Stimulated activated CD8-positive, alpha-beta memory T cell treated with anti-CD3 and anti-CD28 coated beads, Interleukin-15, amount 100 ng/mL, for 24 hours (primary cell): ENCODE measurements around the gene SEZ6L.

Source experiments
- DNase-seq: peaks from one replicate; pipeline ENCODE4 v3.0.0-alpha.2; 2020; ENCODE audit warnings: low read depth

SEZ6L gene

DNA sequence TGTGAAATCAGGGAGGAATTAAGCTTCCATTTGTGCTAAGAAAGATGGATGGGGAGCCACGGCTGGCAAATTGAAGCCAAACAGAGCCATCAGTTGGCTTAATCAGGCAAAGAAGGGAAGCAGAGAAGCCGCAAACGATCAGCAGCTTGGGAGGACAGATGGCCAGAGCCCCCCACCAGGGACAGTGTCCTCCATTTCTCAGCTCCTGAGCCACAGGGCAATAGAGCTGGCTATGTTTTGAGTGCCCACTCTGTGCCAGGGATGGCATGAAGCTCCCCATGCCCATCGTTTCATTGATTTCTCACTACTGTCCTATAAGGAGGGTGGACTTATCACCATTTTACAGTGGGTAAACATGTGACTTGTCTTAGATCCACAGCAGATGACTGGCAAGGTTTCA is 133.5 kb downstream of the SEZ6L start:
- no peak for DNase-seq

DNA sequence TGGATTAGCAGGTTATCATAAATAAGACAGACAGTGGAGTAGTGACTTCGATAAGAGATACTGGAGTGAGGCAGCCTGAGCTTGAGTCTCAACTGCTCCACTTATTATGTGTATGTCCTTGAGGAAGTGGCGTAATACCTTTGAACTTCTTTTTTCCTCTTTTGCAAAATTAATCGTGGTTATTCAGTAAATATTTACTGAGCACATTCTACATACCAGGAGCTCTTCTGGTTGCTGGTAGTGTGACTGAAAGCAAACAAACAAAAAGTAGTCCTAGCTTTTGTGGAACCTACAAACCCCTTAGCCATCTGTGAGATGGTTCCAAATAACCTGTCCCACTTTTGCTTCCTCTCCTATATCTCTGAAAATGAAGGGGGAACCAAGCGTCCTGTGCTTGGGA is 134.2 kb downstream of the SEZ6L start:
- no peak for DNase-seq

DNA sequence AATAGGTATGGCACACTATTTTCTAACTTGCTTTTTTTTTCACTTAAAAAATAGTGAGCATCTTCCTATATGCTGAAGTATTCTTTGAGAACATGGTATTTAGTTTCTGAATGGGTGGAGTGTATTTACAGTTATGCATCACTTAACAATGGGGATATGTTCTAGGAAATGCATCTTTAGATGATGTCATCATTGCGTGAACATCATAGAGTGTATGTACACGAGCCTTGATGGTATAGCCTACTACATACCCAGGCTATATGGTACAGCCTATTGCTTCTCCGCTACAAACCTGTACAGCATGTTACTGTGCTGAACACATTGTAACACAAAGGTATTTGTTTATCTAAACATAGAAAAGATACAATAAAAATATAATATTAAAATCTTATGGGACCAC is 135.5 kb downstream of the SEZ6L start:
- no peak for DNase-seq

DNA sequence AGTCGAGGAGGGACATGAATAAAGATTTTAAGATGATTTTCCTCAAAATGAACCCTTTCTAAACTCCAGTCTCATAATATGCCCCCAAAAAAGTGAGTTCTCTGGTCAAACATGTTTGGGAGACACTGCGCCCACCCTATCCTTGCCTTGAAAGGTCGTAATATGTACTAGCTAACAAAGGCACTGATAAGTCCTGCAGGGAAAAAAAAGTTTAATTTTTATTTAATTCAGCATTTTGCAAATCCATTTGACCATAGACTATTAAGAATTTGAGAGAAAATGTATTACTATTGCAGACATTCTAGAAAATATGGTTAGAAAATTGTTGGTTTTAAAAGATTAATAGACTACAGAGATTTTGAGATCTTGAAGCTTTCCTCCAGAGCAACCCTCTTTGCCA is 139.2 kb downstream of the SEZ6L start:
- no peak for DNase-seq

DNA sequence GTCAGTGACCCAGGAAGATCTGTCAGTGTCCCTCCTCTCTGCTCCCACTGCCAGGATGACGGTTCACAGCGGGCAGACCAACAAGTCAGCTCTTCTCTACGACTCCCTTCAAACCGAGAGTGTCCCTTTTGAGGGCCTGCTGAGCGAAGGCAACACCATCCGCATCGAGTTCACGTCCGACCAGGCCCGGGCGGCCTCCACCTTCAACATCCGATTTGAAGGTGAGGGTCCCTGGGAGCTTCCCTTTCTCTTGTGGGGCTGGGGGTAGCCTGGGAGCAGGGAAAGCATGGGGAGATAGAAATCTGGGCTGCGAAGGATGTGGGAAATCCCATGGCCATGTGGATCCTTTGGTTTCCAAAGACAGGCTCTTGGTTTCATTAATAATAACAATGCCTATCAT is 141.4 kb downstream of the SEZ6L start:
- DNase-seq: no peak

DNA sequence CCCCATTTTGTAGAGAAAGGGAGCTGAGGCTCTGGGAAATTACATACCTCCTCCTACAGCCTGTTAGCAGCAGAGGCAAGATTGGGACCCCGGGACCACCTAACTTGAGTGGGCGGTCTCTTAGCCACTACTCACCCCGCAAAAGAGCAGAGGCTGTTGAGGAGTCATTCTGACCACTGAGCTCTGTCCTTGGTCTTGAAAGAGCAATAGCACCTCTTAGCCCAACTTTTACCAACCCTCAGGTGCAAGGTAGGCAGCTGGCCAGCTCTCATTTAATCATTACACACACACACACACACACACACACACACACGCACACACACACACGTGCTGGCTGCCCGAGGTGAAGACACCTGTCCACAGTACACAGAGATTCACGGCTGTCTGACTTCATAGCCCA is 144.0 kb downstream of the SEZ6L start:
- DNase-seq: no peak

DNA sequence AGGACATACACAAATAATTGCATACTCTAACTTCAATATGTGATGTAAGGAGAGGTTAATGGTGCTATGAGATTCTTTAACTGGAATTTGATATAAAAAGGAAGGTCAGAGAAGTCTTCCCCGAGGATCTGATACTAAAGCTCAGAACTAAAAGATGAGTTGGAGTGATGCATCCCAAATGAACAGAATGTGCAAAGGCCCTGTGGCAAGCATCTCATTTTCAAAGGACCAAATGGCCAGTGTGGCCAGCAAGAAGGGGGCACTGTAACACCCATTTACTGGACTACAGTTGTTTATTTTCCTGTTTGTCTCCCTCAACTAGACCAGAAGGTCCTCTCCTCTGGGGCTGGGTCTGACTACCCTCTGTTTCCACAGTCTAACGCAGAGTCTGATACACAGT is 144.9 kb downstream of the SEZ6L start:
- DNase-seq: no peak

DNA sequence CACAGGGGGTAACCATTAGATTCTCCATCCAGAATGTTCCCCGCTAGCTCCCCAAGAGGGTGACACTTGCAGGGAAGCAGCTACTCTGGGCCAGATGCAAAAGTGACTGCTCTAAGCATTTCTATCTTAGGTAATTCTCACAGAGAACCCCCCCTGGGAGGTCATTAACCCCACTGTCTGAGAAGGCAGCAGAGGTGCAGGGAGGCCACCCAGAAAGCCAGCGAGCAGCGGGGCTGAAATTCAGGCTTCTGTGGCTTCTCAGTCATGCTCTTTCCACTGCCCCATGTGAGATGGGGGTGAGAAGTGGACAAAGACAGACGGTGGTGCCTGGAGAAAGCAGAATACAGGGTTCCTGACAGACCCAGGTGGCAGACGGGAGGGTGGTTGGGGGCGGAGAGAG is 145.4 kb downstream of the SEZ6L start:
- DNase-seq: no peak

DNA sequence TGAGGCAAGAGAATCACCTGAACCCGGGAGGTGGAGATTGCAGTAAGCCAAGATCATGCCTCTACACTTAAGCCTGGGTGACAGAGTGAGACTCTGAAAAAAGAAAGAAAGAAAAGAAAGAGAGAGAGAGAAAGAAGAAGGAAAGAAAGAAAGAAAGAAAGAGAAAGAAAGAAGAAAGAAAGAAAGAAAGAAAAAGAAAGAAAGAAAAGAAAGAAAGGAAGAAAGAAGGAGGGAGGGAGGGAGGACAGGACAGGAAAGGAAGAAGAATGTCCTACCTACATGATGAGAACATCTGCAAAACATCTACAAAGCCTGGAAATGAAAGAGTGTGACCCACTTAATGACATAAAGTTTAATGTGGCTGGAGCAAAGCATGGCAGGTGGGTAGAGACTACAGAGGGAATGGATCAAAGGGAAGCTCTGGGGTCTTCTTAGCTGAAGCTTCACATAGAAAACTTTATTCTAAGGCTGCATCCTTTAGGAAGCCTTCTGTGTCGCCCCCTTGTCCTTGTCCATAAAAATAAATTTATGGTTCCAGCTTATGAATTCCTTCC is 147.5 kb downstream of the SEZ6L start:
- DNase-seq: no peak

DNA sequence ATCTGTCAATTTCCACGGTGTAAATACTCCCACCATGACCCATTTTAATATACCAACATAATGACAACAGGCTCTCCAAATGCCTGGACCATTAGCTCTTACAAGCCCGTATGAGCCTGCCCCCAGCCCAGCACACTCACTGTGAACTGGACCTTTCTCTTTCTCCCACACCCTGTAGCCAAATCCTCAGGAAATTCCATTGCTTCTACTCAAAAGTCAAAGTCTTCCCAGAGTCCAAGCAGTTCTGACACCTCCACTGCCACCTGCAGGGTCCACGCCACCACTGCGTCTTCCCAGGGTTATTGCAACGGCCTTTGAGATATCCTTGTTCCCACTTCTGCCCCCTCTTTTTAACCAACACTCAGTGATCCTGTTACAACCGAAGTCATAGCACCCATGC is 149.7 kb downstream of the SEZ6L start:
- DNase-seq: no peak

DNA sequence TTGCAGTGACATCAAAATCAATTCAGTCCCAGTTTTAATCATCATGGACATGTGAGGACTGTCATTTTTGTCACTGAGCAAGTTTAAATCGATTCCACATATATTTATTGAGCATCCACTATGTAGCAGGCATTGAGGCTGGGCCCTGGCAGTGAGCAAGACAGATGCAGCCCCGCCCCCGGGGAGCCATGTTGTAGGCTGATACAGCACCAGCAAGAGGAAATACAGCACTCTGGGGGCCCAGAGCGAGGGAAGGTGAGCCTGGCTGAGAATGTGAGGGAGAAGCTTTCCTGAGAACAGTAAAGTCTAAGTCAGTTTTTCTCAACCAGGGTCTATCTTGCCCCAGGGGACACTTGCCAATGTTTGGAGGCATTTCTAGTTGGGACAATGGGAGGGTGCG is 151.2 kb downstream of the SEZ6L start:
- DNase-seq: no peak

DNA sequence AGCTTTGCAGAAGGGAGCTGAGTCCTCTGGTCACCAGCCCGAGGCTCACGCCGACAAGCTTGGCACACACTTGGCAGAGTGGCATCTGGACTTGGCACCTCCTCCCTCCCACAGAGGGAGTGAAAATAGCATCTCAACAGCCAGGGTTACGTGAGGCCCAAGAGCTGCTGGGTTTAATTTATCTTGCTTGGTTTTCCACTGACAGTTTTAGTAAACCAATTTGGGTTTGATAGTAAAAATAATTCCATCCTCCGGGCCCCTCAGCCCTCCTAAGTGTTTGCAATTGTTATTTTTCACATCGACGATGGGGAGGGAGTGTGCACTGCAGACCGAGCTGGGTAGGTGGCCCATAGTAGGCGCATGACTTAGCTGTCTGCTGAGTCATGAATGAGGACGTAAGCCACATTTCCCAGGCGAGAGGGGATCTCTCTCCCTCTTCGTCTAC is 152.2 kb downstream of the SEZ6L start:
- no peak for DNase-seq

DNA sequence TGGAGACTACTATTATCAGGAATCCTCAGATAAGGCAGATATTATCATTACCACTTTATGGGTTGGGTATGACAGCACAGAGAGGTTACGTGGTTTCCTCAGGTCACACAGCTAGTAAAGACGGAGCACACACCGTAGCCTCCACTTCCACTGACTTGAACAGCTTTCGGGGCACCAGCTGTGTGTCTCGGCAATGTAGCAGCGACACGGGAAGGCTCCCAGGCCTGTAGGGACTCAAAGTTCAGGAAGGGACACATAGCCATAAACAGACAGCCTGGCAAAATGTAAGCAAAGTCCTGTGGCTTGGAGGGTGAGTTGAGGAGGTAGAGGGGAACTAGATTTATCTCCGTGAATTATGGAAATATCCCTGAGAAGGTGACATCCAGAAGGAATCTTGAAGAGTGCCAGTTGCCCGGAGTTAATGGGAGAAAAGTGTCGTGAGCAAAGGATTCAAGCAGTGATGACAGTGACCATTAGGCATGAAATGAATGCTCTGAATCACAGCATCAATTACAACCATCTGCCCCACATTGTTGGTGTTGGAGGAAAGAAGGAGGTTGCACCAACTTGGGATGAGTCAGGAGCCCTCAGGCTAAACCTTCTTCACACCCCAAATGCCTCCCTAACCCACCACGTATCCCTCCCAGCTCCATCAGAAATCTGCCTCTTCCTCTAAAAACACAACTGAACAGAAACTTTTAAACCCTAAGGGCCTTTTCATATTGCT is 153.1 kb downstream of the SEZ6L start:
- DNase-seq: no peak

DNA sequence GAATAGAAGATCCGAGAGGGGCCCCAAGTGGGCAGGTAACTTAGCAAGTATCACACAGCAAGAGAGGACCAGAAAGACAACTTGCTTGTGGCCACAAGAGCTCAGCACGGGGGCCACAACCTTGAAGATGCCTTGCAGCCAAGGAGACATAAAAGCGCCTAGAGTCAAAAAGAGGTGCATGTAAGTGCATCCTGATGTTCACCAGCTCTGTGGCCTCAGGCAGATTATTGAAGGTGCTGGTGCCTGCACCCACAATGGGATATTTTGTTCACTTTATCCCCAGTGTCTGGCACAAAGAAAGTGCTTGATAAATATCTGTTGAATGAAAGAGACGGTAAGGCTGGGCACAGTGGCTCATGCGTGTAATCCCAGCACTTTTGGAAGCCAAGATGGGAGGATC is 153.8 kb downstream of the SEZ6L start:
- no peak for DNase-seq

DNA sequence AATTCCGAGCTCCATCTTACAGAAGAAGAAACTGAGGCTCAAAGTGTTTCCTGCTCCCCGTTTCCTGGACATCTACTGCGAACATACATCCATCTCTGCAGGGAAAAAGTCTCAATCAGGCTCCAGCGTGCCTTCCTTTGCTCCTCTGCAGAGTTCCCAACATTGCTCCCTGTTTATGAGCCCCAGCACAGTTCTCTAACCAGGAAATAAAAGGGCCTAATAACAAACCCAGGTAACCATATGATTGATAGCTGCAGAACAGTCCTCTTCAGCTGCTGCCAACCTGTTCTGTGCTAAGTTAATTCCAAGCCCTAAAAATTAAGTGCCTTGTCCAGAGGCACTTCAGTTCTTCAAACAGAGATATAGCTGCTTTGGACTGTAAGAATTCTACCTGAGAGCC is 154.9 kb downstream of the SEZ6L start:
- no peak for DNase-seq

DNA sequence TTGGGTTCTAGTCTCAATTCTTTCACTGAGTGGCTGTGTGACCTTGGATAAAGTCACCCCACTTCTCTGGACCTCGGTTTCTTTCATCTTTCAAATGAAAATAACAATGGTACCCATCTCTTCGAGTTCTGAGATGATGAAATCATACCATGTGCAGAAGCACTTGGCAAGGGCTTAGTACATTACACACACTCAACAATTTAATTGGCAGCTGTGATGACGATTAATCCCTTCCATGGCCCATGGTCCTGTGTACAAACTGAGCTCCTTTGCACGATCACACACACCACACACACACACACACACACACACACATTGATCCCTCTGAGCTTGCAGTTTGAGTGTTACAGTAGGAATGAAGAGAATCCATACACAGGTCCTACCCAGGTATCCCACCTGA is 156.4 kb downstream of the SEZ6L start:
- DNase-seq: no peak

DNA sequence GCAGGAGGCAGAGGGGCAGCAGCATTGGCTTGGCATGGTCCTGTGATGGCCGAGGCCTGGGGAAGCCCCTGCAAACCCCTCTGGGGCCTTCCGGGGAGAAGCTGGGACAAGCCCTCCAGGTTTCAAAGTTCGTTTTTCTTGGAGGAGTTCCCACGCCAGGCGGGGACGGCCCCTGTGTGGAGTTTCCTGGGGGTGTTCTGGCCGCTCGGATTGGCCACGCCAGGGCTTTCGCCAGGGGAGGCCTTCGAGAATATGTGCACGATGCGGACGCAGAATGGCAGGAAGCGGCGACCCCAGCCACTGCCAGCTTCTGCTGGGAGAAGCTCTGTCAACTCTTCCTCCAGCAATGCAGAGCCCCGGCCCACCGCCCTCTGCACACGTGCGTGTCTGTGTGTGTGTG is 157.5 kb downstream of the SEZ6L start:
- no peak for DNase-seq

DNA sequence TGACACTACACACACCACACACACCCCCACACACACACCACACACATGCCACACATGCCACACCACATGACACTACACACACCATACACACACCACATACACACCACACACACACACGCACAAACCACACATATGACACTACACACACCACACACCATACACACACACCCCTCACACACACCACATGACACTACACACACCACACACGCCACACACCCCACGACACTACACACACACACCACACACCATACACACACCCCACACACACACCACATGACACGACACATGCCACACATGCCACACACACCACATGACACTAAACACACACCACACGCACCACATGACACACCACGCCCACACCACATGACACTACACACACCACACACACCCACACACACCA is 158.0 kb downstream of the SEZ6L start:
- no peak for DNase-seq

DNA sequence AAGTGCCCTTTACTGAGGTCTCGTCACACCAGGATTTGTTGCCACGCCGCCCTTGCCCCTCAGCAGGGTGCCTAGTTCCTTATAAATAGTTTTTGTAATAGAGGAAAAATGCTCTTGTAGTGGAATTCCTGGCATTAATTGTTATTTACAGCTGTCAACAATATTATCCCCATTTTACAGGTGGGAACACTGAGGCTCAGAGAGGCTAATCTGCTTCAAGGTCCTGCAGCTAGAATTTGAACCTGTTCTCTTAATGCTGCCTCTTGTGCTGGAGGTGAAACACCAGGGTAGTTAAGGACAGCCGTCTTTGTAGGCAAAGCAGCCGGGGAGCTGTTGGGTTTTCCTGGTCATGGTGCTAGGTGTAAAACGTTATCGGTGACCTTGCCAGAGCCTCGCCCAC is 159.0 kb downstream of the SEZ6L start:
- DNase-seq: no peak

DNA sequence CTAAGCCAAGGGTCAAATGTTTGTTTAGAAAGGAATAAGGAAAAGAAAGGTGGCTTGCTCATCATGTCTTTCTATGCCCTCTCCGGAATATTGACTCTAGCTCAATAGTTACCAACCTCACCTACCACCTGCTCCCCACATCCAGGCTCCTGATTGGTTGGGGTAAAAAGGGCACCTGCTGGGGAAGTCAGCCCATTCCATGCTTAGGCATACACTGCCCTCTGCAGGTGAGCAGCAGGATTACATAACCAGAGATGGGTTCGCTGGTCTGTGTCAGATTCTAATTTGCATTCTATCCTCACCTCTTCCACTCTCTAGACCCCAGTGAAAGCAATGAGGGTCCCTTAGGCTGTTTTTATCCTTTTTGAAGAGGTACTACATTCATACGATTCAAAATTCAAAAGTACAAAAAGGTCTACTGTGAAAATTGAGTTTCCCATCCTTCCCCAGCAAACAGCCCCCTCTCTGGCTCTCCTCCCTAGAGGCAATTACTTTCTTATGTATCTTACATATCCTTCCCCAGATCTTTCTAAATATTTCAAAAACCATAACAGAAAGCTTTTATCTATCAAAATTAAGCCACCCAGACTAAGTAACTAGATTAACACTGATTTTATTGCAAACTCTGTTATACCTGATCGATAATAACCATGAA is 161.8 kb downstream of the SEZ6L start:
- DNase-seq: no peak

DNA sequence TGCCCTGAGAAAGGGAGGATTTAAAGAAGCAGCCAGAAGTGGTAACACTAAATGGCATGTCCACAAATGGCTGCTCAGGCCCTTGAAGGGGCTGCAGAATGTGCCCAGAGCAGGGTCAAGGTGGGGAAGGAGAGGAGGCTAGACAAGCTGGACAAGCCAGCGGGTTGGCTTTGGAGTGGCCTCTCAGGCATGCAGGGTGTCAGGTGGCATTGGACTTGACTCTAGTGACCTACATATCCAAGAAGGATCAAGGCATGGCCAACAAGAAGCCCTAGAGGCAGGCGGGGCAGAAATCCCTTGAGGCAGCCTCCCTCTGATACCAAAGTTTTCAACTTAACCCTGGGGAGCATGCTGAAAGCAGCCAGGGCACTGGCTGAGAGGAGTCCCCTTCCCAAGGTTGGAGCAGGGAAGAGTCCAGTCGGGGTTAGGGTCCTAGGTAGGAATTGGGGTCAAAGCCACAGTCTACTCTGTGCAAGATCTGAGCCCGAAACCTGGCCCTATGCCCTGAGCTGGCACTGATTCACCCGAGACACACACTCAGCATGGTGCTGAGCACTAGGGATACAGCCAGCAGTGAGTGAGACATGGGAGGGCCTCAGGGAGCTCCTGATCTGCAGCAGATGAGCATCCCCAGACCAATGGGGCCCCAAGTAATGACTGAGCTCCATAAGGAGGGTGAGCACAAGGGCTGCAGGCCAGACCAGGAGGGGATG is 164.0 kb downstream of the SEZ6L start:
- no peak for DNase-seq

DNA sequence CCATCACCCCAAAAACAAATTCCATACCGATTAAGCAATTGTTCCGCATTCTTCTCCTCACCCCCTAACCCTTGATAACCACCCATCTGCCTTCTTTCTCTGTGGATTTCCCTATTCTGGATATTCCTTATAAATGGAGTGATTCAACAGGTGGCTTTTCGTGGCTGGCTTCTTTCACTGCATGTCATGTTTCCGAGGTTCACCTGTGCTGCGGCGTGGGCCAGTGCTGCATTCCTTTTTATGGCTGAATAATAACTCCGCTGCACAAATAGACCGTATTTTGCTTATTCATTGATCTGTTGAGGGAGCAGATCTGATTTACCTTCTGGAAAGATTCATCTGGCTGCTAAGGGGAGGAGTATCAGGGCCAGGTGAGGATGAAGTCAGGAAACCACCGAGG is 165.0 kb downstream of the SEZ6L start:
- no peak for DNase-seq

DNA sequence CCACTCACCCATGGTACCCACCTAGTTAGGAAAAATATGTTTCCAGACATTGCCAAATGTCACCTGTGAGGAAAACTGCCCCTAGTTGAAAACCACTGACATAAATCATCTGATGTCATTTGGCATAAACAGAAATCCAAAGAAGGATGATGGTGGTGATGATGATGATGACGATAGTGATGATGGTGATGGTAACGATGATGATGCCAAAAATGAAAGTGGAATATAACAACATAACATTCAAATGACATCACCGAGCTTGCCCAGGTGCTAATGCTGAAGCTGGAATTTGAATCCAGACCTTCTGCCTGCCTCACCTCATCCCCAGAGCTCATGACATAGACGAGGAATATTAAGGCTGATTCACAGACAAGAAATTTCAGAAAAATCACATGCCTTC is 167.5 kb downstream of the SEZ6L start:
- DNase-seq: no peak
